Activated CD8-positive, alpha-beta T cell treated with anti-CD3 and anti-CD28 coated beads for 36 hours (primary cell): ENCODE data around the gene IL1RAPL2. TPM values are rescaled to one million over a fixed set of nuclear protein-coding genes. Genes with fewer than 3 reads are reported as not detected.

Source experiments
- ATAC-seq: fragments of 200-7000 bp; cut with Tn5 transposase; one replicate; pipeline ENCODE4 v1.10.0; 2021; ENCODE audit warnings: mild to moderate bottlenecking, moderate library complexity
- CTCF ChIA-PET: fragments of 350-600 bp; sonication (Branson Sonifier 250); formaldehyde crosslinking; loops from one replicate; lab custom pipeline; 2021; ENCODE audit warnings: antibody characterized with exemption; lab: Charles Lee
- POLR2A ChIA-PET: fragments of 350-600 bp; sonication (Branson Sonifier 250); formaldehyde crosslinking; loops from one replicate; lab custom pipeline; 2021; ENCODE audit warnings: antibody characterized with exemption; lab: Charles Lee
- DNase-seq: peaks from one replicate; pipeline ENCODE4 v3.0.0-alpha.2; 2020
- H3K27ac Mint-ChIP-seq: one replicate; pipeline ENCODE4 v1.8.0; 2021; ENCODE audit warnings: mild to moderate bottlenecking, mixed read lengths
- H3K27me3 Mint-ChIP-seq: one replicate; pipeline ENCODE4 v1.8.0; 2021; ENCODE audit warnings: mixed read lengths
- H3K36me3 Mint-ChIP-seq: one replicate; pipeline ENCODE4 v1.8.0; 2021; ENCODE audit warnings: low read depth, mixed read lengths
- H3K4me1 Mint-ChIP-seq: one replicate; pipeline ENCODE4 v1.8.0; 2021; ENCODE audit warnings: low read depth, mixed read lengths
- H3K4me3 Mint-ChIP-seq: one replicate; pipeline ENCODE4 v1.8.0; 2021; ENCODE audit warnings: mild to moderate bottlenecking, moderate library complexity, mixed read lengths
- H3K9me3 Mint-ChIP-seq: one replicate; pipeline ENCODE4 v1.8.0; 2021; ENCODE audit warnings: mixed read lengths
- CTCF ChIP-seq: fragments of 200-600 bp; IDR thresholded peaks from one replicate; pipeline ENCODE4 v1.8.0; 2022; ENCODE audit warnings: antibody characterized with exemption, mild to moderate bottlenecking
- intact Hi-C: fragments of 100-400 bp; cut with micrococcal nuclease; formaldehyde crosslinking; loops from one replicate; pipeline ENCODE4 v1.10.0; 2022
- total RNA-seq, 2 experiments: library from RNA; stranded (reverse); gene quantifications; one replicate each; pipeline ENCODE4 v1.2.3, GENCODE V29; 2021

Gene IL1RAPL2
- total RNA-seq, 2 experiments from 2014 or later = not detected

DNA sequence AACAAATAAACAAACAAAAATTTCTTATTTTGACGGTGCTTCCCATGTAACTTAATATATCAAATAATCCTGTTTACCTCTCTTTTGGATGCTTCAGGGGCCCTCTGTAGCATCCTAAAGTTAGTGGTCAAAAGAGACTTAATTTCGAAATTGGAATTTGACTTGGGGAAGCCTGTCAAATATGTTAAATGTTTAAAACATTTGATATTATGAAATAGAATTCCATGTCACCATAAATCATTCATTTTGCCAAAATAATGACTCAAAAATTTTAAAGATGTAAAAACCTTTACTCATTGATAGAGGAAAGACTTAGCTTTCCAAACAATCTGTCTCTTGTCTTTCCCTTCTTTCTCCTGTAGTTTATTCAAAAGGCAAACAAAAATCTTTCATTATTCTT, 675.1 kb downstream of the IL1RAPL2 start:
- ChIA-PET CTCF (no interaction called here), POLR2A (no interaction called here)
- H3K27me3 Mint-ChIP-seq = no peaks in the 10 kb centered on the region
- intact Hi-C loops = no loop called here
- H3K36me3 Mint-ChIP-seq = no peaks in the 10 kb centered on the region
- H3K4me3 Mint-ChIP-seq = no peak overlapping the region
- H3K4me1 Mint-ChIP-seq = no peaks in the 10 kb centered on the region
- no peak for TF ChIP-seq CTCF
- H3K9me3 Mint-ChIP-seq = no peaks in the 10 kb centered on the region
- DNase-seq = no peak
- H3K27ac Mint-ChIP-seq = no peak overlapping the region
- ATAC-seq = no peak

DNA sequence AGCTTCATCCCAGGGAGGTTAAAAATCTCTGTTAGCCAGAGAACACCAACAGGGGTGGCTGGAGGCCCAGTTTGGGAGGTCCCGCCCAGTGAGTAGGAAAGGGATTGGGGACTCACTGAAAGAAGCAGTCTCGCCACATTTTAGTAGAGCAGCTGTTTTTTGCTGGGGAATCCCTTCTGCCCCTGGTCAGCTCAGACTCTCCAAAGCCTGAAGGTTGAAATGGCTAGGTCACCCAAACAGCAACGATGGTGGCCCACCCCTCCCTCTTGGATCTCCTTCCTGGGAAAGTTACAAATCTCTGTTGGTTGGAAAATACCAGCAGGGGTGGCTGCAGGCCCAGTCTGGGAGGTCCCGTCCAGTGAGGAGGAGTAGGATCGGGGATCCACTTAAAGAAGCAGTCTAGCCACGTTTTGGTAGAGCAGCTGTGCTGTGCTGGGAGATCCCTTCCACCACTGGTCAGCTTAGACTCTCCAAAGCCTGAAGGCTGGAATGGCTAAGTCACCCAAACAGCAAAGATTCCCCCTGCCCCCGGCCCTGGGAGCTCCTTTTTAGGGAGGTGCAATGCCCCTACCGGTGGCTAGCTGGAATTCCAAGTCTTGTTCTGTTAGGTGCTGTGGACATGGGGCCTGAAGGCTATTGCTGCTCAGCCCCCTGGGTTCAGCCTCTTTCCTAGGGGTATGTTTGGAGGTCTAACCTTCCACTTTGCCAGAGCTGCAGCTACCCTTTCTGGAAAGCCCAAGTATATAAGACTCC, 694.5 kb downstream of the IL1RAPL2 start:
- ATAC-seq (no peak), DNase-seq (no peak)
- Mint-ChIP-seq H3K4me1 (no peaks in the 10 kb centered on the region), H3K36me3 (no peaks in the 10 kb centered on the region), H3K4me3 (no peak overlapping the region), H3K9me3 (no peaks in the 10 kb centered on the region), H3K27ac (no peak overlapping the region), H3K27me3 (no peaks in the 10 kb centered on the region)
- intact Hi-C loops = no loop called here
- ChIA-PET POLR2A (no interaction called here), CTCF (no interaction called here)
- no peak for TF ChIP-seq CTCF

DNA sequence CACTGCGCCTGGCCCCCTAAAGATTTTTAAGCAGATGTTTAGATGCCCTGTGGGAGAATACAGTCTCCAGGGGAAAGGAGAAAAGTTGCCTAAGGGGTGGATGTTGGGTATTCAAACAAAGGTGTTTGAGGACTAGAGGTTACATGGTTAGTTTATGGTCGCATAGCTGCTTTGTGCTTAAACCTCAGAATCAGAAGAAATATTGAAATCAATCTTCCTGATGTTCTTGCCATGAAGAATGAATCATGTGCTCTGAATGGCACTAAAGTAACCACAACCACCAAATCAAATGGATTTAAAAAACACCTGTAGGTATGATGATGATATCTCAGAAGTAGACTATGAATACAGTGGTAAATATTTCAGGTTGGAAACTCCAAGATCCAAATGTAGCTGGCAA, 697.2 kb downstream of the IL1RAPL2 start:
- ChIA-PET POLR2A (no interaction called here), CTCF (no interaction called here)
- no peak for ATAC-seq
- H3K27ac Mint-ChIP-seq = no peak overlapping the region
- TF ChIP-seq CTCF = no peak
- no peaks in the 10 kb centered on the region for H3K36me3 Mint-ChIP-seq
- no peak overlapping the region for H3K4me3 Mint-ChIP-seq
- intact Hi-C loops = no loop called here
- H3K4me1 Mint-ChIP-seq = no peaks in the 10 kb centered on the region
- no peak for DNase-seq
- no peaks in the 10 kb centered on the region for H3K27me3 Mint-ChIP-seq
- H3K9me3 Mint-ChIP-seq = no peaks in the 10 kb centered on the region

- ATAC-seq (no peak), DNase-seq (no peak)
- H3K4me3 Mint-ChIP-seq = no peak overlapping the region
- no peaks in the 10 kb centered on the region for H3K27me3 Mint-ChIP-seq
- H3K4me1 Mint-ChIP-seq = no peaks in the 10 kb centered on the region
- no peak for TF ChIP-seq CTCF
- H3K9me3 Mint-ChIP-seq = no peaks in the 10 kb centered on the region
- H3K36me3 Mint-ChIP-seq = no peaks in the 10 kb centered on the region
- intact Hi-C loops = no loop called here
- ChIA-PET POLR2A (no interaction called here), CTCF (no interaction called here)
- no peak overlapping the region for H3K27ac Mint-ChIP-seq
These were observed 697.8 kb downstream of the IL1RAPL2 start for GRCh38 chrX:105263801-105264200.

DNA sequence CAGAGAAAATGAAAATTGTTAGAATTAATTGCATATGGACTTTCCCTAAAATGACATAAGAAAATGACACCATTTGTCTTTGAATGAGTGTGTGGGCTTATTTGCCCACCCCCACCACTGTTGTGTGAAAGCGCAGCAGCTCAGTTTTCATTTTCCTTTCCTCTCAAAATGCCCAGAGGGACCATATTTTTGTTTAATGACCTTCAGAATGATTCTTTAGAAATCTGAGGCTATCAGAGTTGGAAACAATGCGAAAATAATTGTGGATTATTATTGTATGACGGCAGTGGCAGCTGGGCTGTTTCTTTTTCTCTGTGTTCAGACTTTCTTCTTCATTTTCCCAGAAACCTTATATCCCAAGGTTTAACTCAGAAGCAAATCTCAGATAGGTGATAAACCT, 699.1 kb downstream of the IL1RAPL2 start:
- Mint-ChIP-seq H3K9me3 (no peaks in the 10 kb centered on the region), H3K4me3 (no peak overlapping the region), H3K36me3 (no peaks in the 10 kb centered on the region), H3K27me3 (no peaks in the 10 kb centered on the region), H3K27ac (no peak overlapping the region), H3K4me1 (no peaks in the 10 kb centered on the region)
- ATAC-seq = no peak
- DNase-seq = no peak
- intact Hi-C loops = no loop called here
- ChIA-PET CTCF (no interaction called here), POLR2A (no interaction called here)
- no peak for TF ChIP-seq CTCF
